GM13976 (cell line): ENCODE measurements around the gene GJB4.

Experiments used
- DNase-seq: peaks from one replicate; pipeline ENCODE4 v3.0.0; 2012; ENCODE audit warnings: low spot score
- in situ Hi-C: fragments of 300-500 bp; cut with MboI; formaldehyde crosslinking; loops from one replicate; pipeline ENCODE4 v1.12.0; 2022; ENCODE audit warnings: low sequenced_read_pairs, mixed read lengths, inconsistent platforms; ENCODE audit not compliant: unreplicated experiment
- TF ChIP-seq, protein P1 (sequence below): IDR thresholded peaks from 2 replicates; pipeline ENCODE4 v1.5.1; 2012; ENCODE audit warnings: borderline replicate concordance, mild to moderate bottlenecking; ENCODE audit not compliant: insufficient read depth; ENCODE audit errors: extremely low read depth, missing control alignments, control extremely low read depth

The GJB4 gene

DNA sequence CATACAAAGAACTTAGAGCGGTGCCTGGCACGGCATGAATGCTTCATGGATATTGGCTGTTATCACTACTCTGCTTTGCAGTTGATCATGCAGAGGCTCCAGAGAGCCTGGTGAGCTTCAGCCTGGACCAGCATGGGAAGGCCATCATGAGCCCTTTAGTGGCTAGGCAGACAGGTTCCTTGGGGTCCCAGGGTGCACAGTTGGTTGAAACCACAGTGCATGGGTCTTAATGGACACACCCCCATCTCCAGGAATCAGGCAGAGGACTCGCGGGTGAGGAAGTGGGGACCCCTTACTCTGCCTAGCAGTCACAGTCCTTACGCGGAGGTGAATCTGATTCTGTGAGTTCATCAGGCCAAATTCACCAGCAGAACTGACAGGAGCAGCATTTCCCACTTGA, 3.6 kb upstream of the GJB4 start:
- DNase-seq = no peak
- in situ Hi-C loops = no loop called here
- TF ChIP-seq, protein P1, sequence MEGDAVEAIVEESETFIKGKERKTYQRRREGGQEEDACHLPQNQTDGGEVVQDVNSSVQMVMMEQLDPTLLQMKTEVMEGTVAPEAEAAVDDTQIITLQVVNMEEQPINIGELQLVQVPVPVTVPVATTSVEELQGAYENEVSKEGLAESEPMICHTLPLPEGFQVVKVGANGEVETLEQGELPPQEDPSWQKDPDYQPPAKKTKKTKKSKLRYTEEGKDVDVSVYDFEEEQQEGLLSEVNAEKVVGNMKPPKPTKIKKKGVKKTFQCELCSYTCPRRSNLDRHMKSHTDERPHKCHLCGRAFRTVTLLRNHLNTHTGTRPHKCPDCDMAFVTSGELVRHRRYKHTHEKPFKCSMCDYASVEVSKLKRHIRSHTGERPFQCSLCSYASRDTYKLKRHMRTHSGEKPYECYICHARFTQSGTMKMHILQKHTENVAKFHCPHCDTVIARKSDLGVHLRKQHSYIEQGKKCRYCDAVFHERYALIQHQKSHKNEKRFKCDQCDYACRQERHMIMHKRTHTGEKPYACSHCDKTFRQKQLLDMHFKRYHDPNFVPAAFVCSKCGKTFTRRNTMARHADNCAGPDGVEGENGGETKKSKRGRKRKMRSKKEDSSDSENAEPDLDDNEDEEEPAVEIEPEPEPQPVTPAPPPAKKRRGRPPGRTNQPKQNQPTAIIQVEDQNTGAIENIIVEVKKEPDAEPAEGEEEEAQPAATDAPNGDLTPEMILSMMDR = no peak

DNA sequence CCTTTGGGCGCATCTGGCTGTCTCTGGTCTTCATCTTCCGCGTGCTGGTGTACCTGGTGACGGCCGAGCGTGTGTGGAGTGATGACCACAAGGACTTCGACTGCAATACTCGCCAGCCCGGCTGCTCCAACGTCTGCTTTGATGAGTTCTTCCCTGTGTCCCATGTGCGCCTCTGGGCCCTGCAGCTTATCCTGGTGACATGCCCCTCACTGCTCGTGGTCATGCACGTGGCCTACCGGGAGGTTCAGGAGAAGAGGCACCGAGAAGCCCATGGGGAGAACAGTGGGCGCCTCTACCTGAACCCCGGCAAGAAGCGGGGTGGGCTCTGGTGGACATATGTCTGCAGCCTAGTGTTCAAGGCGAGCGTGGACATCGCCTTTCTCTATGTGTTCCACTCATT, 2.2 kb upstream of the GJB4 start:
- in situ Hi-C loops = no loop called here

GRCh38 chr1:34758751-34759150, 789 bp upstream of the GJB4 start:
- in situ Hi-C loops = no loop called here
- no peak for DNase-seq
- TF ChIP-seq, protein P1 = no peak

More for the DNA sequence above, 2.2 kb upstream of the GJB4 start:
- DNase-seq = no peak
- TF ChIP-seq, protein P1 = no peak

GRCh38 chr1:34761176-34761761, 1.7 kb downstream of the GJB4 start:
- in situ Hi-C loops = no loop called here
- no peak for DNase-seq
- TF ChIP-seq, protein P1 = no peak

DNA sequence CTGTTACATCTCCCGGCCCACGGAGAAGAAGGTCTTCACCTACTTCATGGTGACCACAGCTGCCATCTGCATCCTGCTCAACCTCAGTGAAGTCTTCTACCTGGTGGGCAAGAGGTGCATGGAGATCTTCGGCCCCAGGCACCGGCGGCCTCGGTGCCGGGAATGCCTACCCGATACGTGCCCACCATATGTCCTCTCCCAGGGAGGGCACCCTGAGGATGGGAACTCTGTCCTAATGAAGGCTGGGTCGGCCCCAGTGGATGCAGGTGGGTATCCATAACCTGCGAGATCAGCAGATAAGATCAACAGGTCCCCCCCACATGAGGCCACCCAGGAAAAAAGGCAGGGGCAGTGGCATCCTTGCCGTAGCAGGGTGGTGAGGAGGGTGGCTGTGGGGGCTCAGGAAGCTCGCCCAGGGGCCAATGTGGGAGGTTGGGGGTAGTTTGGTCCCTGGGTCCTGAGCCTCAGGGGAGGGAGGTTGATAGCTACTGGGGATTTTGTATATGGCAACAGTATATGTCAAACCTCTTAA, 2.3 kb downstream of the GJB4 start:
- in situ Hi-C loops = no loop called here
- TF ChIP-seq, protein P1 = no peak

GRCh38 chr1:34762474-34763141, 3.1 kb downstream of the GJB4 start:
- no peak for DNase-seq
- TF ChIP-seq, protein P1 = no peak
- in situ Hi-C loops = no loop called here

More for the DNA sequence above, 2.3 kb downstream of the GJB4 start:
- DNase-seq = no peak
